Measurements from ENCODE around the gene HSPA9.
"Not testable (repeated sequence)": the region's sequence is repeated elsewhere in the genome, so short reads cannot be mapped to it uniquely, and the experiment has no call there.

The HSPA9 gene

GRCh38 chr5:138533973-138534941 lies 40.9 kb downstream of the HSPA9 start:
- FAIRE-seq, result no peak

GRCh38 chr5:138529812-138530211 lies 45.4 kb downstream of the HSPA9 start:
- FAIRE-seq, result no peak

More at GRCh38 chr5:138533973-138534941, 40.9 kb downstream of the HSPA9 start:
- DNase-seq (ENCODE audit: low spot score), result no peak

GRCh38 chr5:138528744-138529469 lies 46.3 kb downstream of the HSPA9 start:
- FAIRE-seq, result no peak

More at GRCh38 chr5:138529812-138530211, 45.4 kb downstream of the HSPA9 start:
- DNase-seq (ENCODE audit: low spot score), result no peak

GRCh38 chr5:138528208-138528607 lies 47.0 kb downstream of the HSPA9 start:
- DNase-seq (ENCODE audit: low spot score), result no peak
- no peak for FAIRE-seq

More at GRCh38 chr5:138528744-138529469, 46.3 kb downstream of the HSPA9 start:
- no peak for DNase-seq (ENCODE audit: low spot score)

GRCh38 chr5:138527170-138527569 lies 48.0 kb downstream of the HSPA9 start:
- no peak for FAIRE-seq
- no peak for DNase-seq (ENCODE audit: low spot score)

- no peak for DNase-seq (ENCODE audit: low spot score)
- FAIRE-seq, result no peak
Observed at GRCh38 chr5:138523406-138523805, 51.8 kb downstream of the HSPA9 start.

GRCh38 chr5:138520971-138521370 lies 54.2 kb downstream of the HSPA9 start:
- FAIRE-seq (no peak), DNase-seq (ENCODE audit: low spot score) (no peak)

- no peak for FAIRE-seq
- DNase-seq (ENCODE audit: low spot score), result no peak
Observed at GRCh38 chr5:138517437-138517836, 57.8 kb downstream of the HSPA9 start.

- DNase-seq (ENCODE audit: low spot score) (no peak), FAIRE-seq (no peak)
Observed at GRCh38 chr5:138515556-138516245, 59.5 kb downstream of the HSPA9 start.

- FAIRE-seq (no peak), DNase-seq (ENCODE audit: low spot score) (no peak)
Observed at GRCh38 chr5:138514021-138514420, 61.2 kb downstream of the HSPA9 start.

- FAIRE-seq (no peak), DNase-seq (ENCODE audit: low spot score) (no peak)
Observed at GRCh38 chr5:138508958-138509357, 66.2 kb downstream of the HSPA9 start.

- not testable (repeated sequence) for FAIRE-seq
Observed at GRCh38 chr5:138507485-138507884, 67.7 kb downstream of the HSPA9 start.

GRCh38 chr5:138506370-138507306 lies 68.6 kb downstream of the HSPA9 start:
- DNase-seq (ENCODE audit: low spot score), result no peak
- FAIRE-seq, result no peak

More at GRCh38 chr5:138507485-138507884, 67.7 kb downstream of the HSPA9 start:
- not testable (repeated sequence) for DNase-seq (ENCODE audit: low spot score)

- DNase-seq (ENCODE audit: low spot score), result no peak
- no peak for FAIRE-seq
Observed at GRCh38 chr5:138504799-138505198, 70.4 kb downstream of the HSPA9 start.

All from RCC 7860 (cell line).